ENCODE data around the gene DNAAF6. TPM values are rescaled to one million over a fixed set of nuclear protein-coding genes. Genes with fewer than 3 reads are reported as not detected.
A peak's percentile ranks its signal among the peaks of the same experiment; 100 is the strongest.
"Not testable (repeated sequence)": the region's sequence is repeated elsewhere in the genome, so short reads cannot be mapped to it uniquely, and the experiment has no call there.

Gene DNAAF6
- total RNA-seq: 1 to 10 TPM in 1 of 5 donors, not detected in 4; 1.3 TPM
- not detected for polyA plus RNA-seq
- long read RNA-seq, donor 1: 0 reads
- long read RNA-seq, donor 2: 0 reads
- long read RNA-seq, donor 3: 0 reads
- long read RNA-seq, donor 4: 0 reads
- long read RNA-seq, donor 5: 0 reads
- long read RNA-seq, donor 6: 0 reads
- long read RNA-seq, donor 7: 0 reads
- long read RNA-seq, donor 8: 0 reads
- long read RNA-seq, donor 9: 0 reads
- long read RNA-seq, donor 10: 0 reads

GRCh38 chrX:107205770-107206696 lies at the start of gene DNAAF6, which contains the start of gene NUP62CL:
TSS of gene DNAAF6 (plus strand) at chrX:107206611. CDS start at chrX:107212876, 6,265 bp downstream.
TSS of gene NUP62CL (minus strand) at chrX:107206433. CDS start at chrX:107175146, 31,287 bp downstream.
- Histone ChIP-seq H3K27ac (no peak within 1 kb of the TSS), H3K4me1 (peaks cover 0 to 5% (median 0%) of the 10 kb centered on the region in 4 donors), H3K4me3 (peak within 1 kb of the TSS; percentile 36 to 54 (median 42)), H3K9me3 (peaks cover 0 to 7% (median 0%) of the 10 kb centered on the region in 4 donors), H3K36me3 (no peaks in the 10 kb centered on the region), H3K27me3 (peaks cover 0 to 4% (median 0%) of the 10 kb centered on the region in 3 donors)
- TF ChIP-seq POLR2AphosphoS5 (IDR thresholded peaks at IDR 0.05) (no peak), CTCF (IDR thresholded peaks at IDR 0.05) (no peak), POLR2A (IDR thresholded peaks at IDR 0.05) (no peak), EP300 (IDR thresholded peaks at IDR 0.05) (no peak)
- intact Hi-C loops (cut with DNase I; ENCODE audit: low total_unique reads): no loop called here
- WGBS, 5 donors: 0 to 43% (median 9%) methylated on average over 38 to 66 of the region's 66 CpGs
- DNase-seq: peak; percentile 61 to 87

GRCh38 chrX:107157618-107158017 lies 48.8 kb upstream of the DNAAF6 start:
- 79 to 89% (median 80%) methylated on average over 3 to 4 of the region's 4 CpGs; no CpG with 5 or more reads in 2 of the 5 donors for WGBS, 5 donors
- H3K27me3 ChIP-seq; H3K9me3 ChIP-seq; H3K36me3 ChIP-seq; H3K4me1 ChIP-seq; H3K27ac ChIP-seq; DNase-seq; intact Hi-C loops (cut with DNase I; ENCODE audit: low total_unique reads); H3K4me3 ChIP-seq: not testable (repeated sequence)

- H3K4me3 ChIP-seq: no peak overlapping the region
- no peaks in the 10 kb centered on the region for H3K4me1 ChIP-seq
- WGBS, 5 donors: 80 to 97% (median 96%) methylated on average over 3 of the region's 3 CpGs
- H3K27ac ChIP-seq: no peak overlapping the region
- TF ChIP-seq EP300 (IDR thresholded peaks at IDR 0.05): no peak
- no peak for TF ChIP-seq POLR2AphosphoS5 (IDR thresholded peaks at IDR 0.05)
- no peak for TF ChIP-seq POLR2A (IDR thresholded peaks at IDR 0.05)
- no peak for TF ChIP-seq CTCF (IDR thresholded peaks at IDR 0.05)
- intact Hi-C loops (cut with DNase I; ENCODE audit: low total_unique reads): no loop called here
- no peaks in the 10 kb centered on the region for H3K27me3 ChIP-seq
- DNase-seq: no peak
- no peaks in the 10 kb centered on the region for H3K36me3 ChIP-seq
- no peaks in the 10 kb centered on the region for H3K9me3 ChIP-seq
Measured at GRCh38 chrX:107167163-107167921, 39.1 kb upstream of the DNAAF6 start.

GRCh38 chrX:107168257-107168656 lies 38.2 kb upstream of the DNAAF6 start:
- TF ChIP-seq CTCF (IDR thresholded peaks at IDR 0.05) (no peak), POLR2A (IDR thresholded peaks at IDR 0.05) (no peak), POLR2AphosphoS5 (IDR thresholded peaks at IDR 0.05) (no peak), EP300 (IDR thresholded peaks at IDR 0.05) (no peak)
- no peaks in the 10 kb centered on the region for H3K27me3 ChIP-seq
- H3K27ac ChIP-seq: no peak overlapping the region
- H3K9me3 ChIP-seq: no peaks in the 10 kb centered on the region
- H3K4me3 ChIP-seq: no peak overlapping the region
- no peak for DNase-seq
- H3K4me1 ChIP-seq: no peaks in the 10 kb centered on the region
- no peaks in the 10 kb centered on the region for H3K36me3 ChIP-seq
- intact Hi-C loops (cut with DNase I; ENCODE audit: low total_unique reads): no loop called here

All from stomach (tissue), 19 donors.